Choroid plexus epithelial cell (primary cell): ENCODE measurements around the gene SUSD4.
"Not testable (repeated sequence)": the region's sequence is repeated elsewhere in the genome, so short reads cannot be mapped to it uniquely, and the experiment has no call there.

Experiments used
- DNase-seq: peaks from one replicate; pipeline ENCODE4 v3.0.0-alpha.2; 2010; ENCODE audit warnings: low read depth
- H3K4me3 ChIP-seq: 2 replicates; pipeline ENCODE4 v1.5.1; 2011; ENCODE audit warnings: low read depth, mild to moderate bottlenecking, control low read depth, low read length, moderate library complexity
- TF ChIP-seq, protein P1 (sequence below): conservative IDR thresholded peaks from 2 replicates; pipeline ENCODE4 v1.5.1; 2011; ENCODE audit warnings: low read depth, mild to moderate bottlenecking, control low read depth, inconsistent platforms, low read length, moderate library complexity

The SUSD4 gene

DNA sequence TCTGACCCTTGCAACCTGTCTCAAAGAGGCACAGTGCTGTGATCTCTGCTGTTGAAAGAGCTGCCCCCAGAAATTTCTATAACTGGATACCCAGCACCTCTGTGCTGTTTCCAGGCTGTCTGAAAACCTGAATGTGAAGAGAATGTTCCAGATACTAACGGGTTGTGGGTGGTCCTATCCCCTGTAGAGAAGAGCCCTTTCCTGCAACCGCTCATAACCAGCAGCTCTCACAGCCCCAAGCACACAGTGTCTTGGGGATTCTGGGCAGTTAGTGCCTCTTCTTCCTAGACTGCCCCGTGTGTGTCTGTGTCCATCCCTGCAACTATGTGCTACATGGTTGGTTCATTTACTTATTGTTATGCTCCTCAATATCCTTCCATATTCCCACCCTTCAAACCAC is 104.5 kb downstream of the SUSD4 start:
- H3K4me3 ChIP-seq = no peak overlapping the region
- TF ChIP-seq, protein P1, sequence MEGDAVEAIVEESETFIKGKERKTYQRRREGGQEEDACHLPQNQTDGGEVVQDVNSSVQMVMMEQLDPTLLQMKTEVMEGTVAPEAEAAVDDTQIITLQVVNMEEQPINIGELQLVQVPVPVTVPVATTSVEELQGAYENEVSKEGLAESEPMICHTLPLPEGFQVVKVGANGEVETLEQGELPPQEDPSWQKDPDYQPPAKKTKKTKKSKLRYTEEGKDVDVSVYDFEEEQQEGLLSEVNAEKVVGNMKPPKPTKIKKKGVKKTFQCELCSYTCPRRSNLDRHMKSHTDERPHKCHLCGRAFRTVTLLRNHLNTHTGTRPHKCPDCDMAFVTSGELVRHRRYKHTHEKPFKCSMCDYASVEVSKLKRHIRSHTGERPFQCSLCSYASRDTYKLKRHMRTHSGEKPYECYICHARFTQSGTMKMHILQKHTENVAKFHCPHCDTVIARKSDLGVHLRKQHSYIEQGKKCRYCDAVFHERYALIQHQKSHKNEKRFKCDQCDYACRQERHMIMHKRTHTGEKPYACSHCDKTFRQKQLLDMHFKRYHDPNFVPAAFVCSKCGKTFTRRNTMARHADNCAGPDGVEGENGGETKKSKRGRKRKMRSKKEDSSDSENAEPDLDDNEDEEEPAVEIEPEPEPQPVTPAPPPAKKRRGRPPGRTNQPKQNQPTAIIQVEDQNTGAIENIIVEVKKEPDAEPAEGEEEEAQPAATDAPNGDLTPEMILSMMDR = no peak
- no peak for DNase-seq

DNA sequence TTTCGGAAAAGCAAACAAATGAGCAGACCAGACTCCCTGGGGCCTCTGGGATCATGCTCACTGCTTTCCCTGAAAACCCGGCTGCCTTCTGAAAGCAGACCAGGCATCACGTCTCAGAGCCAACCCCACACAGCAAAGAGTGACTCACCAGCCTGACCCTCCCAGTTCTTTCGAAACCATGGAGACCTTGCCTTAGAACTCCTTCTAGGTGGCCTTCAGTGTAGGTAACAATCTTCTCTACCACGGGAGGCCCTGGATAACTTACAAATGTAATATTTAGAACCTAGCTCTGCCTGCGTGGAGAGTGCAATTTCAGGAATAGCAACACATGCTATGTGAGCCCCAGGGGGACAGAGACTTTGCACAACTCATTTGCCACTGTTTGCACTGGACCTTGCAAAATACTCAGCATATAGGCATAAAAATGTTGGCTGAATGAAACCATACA is 105.2 kb downstream of the SUSD4 start:
- peak; percentile 50 for DNase-seq
- TF ChIP-seq, protein P1 = no peak
- H3K4me3 ChIP-seq = no peak overlapping the region

DNA sequence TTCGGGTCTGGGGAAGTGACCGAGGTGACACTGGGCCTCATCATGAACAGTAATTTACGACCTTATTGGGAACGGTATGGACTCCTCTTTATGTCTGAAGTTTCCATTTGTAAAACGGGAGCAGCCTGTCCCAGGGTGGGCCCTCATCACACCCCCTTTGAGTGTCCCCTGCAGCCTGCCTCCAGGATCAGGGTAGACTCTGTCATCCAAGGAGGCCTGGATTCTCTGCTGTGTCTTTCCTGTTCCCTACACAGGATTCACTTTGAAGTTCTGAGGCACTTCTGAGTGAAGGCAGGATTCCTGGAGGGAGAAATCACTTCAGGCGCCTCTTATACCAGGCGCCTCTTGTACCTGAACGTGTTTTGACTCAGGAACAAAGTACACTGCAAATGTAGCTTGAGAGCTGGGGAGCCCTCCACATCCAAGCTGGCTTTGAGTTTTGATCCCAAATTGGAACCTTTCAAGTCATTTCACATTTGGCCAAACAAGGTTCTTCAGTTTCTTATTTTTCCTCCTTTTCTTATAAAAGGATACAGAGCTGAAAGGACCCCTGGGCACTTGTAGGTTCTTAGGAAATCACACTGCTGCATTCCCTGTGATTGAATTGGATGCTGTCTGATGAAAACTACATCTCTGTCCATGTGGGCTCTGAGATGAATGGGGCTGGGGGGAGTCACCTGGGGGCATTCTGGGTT is 106.0 kb downstream of the SUSD4 start:
- no peak overlapping the region for H3K4me3 ChIP-seq
- TF ChIP-seq, protein P1 = no peak
- DNase-seq = no peak

DNA sequence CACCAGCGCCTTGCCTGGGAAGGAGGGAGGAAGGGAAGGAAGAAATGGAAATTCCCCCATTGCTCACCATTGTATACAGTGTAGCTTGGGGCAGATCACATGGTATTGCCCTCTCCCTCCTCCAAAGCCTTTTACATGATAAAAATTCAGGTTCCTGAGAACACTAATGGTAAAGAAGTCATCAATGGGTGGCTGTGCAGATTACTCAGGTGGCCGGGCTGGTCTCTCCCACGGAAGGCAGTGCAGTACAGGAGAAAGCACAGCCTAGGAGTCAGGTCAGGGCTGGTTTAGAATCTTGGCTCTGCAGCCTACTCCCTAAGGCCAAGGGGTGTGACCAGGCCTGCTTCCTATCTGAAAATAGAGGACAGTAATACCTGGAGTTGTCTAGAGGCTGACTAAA is 107.9 kb downstream of the SUSD4 start:
- H3K4me3 ChIP-seq = no peak overlapping the region
- no peak for DNase-seq
- TF ChIP-seq, protein P1 = no peak

DNA sequence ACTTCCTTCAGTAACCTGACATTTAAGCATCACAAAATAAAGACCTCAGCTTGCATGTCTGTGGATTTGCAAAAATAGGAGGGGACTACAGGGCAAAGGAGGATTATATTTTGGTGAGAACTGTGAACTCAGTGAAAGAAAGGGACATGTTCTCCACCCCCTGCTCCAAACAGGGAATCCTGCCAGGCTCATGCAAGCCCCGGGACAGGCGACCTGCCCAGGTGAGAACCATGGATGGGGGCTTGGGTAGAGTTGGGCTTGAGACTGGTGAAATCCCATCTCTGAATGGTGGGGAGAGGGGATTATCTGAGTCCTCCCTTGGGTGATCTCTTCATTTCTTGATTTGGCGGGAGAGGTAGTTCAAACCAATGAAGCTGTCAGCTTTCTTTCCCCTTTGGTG is 110.1 kb downstream of the SUSD4 start:
- no peak for DNase-seq

DNA sequence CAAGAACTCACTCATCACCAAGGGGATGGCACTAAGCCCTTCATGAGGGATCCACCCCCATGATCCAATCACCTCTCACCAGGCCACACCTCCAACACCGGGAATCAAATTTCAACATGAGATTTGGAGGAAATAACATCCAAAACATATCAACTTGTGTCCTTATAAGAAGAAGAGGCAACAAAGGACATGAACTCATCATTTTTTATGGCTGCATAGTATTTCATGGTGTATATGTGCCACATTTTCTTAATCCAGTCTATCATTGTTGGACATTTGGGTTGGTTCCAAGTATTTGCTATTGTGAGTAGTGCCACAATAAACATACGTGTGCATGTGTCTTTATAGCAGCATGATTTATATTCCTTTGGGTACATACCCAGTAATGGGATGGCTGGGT is 112.6 kb downstream of the SUSD4 start:
- DNase-seq = not testable (repeated sequence)

More for the DNA sequence above, 110.1 kb downstream of the SUSD4 start:
- no peak overlapping the region for H3K4me3 ChIP-seq
- TF ChIP-seq, protein P1 = no peak

DNA sequence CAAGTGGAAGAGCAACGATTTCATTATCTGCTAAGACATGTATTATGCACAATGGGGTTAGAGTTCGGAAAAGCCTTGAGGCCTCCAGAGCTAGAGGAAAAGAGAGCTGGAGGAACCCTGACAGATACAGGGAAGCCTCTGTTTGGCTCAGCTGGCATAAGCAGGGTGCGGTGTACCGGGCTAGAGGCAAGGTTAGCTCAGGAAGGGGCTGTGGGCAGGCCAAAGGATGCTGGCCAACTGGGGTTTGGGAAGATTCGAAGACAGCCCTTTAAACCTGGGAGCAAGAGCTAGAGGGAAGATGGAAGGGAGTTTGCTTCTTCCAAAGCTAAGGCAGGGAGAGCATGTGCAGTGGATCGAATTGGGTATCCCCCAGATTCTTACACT is 113.4 kb downstream of the SUSD4 start:
- no peak overlapping the region for H3K4me3 ChIP-seq
- no peak for DNase-seq
- TF ChIP-seq, protein P1 = no peak

More for the DNA sequence above, 112.6 kb downstream of the SUSD4 start:
- not testable (repeated sequence) for H3K4me3 ChIP-seq
